HG03354 (cell line): ENCODE measurements around the gene ADAMTS2.

Source experiments
- ATAC-seq: cut with Tn5 transposase; IDR thresholded peaks from one replicate; pipeline ENCODE4 v1.9.1; 2021; ENCODE audit warnings: mild to moderate bottlenecking; ENCODE audit not compliant: unreplicated experiment, poor library complexity, severe bottlenecking

Gene ADAMTS2

GRCh38 chr5:179271821-179272325 lies 73.4 kb downstream of the ADAMTS2 start:
- no peak for ATAC-seq

DNA sequence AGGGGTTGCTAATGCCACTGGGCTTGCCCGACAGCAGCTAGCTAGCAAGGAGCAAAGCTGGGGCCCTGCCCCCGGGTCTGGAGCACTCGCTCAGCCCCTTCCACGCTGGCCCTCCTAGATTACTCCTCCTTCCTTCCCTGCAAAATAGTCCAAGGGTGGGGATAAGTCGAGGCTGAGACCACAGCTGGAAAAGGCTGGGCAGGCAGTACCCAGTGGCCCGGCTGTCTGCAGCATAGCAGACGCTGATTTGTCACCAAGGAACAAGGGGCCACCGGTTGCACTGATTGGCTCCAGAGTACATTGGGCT lies 73.9 kb downstream of the ADAMTS2 start:
- ATAC-seq: no peak

GRCh38 chr5:179270581-179271427 lies 74.5 kb downstream of the ADAMTS2 start:
- no peak for ATAC-seq

GRCh38 chr5:179269781-179270543 lies 75.3 kb downstream of the ADAMTS2 start:
- ATAC-seq: no peak

- ATAC-seq: no peak
Observed at GRCh38 chr5:179268966-179269693, 76.1 kb downstream of the ADAMTS2 start.

DNA sequence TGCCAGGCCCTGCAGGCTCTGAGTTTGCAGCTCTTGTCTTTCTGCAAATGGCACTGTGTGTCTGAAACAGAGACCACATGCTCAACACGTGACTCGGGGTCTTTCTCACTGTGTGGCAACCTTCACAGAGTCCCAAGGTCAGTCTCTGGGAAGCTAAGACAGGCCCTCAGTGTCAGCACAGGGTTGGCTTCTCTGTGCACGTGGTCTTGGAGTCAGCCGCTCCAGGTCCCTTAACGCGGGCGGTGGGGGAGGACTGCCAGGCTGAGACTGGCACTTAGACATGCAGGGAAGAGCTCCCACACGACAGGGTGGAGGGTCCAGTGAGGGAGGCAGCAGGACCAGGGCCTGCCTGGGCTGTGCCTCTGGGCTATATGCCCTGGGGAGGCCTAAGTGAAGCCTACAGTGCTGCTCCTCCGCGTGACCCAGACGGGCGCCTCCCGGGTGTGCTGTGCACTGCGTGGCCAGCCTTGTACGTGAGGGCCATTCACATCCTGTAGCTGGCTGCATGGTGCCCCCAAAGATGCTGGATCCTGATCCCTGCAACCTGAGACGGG lies 76.8 kb downstream of the ADAMTS2 start:
- no peak for ATAC-seq

DNA sequence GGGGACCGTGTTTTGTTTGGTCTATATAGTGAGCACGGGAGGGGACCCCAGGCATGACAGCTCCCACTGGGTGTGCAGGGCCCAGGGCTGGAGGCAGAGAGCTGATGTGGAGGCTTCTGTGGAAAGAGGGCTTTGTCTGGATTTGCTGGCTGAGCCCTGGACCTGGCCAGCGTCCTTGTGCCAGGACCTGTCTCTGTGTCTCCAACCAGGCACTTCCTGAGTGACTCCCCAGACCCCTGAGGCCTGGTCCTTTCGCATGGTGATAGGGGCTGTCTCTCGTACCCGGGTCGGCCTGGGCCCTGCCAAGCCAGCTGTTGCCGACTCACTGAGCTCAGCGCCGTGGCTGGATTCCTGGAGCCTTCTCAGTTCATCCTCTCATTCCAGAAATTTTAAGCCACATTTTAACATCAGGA lies 77.6 kb downstream of the ADAMTS2 start:
- no peak for ATAC-seq

GRCh38 chr5:179267071-179267670 lies 78.1 kb downstream of the ADAMTS2 start:
- ATAC-seq: no peak

DNA sequence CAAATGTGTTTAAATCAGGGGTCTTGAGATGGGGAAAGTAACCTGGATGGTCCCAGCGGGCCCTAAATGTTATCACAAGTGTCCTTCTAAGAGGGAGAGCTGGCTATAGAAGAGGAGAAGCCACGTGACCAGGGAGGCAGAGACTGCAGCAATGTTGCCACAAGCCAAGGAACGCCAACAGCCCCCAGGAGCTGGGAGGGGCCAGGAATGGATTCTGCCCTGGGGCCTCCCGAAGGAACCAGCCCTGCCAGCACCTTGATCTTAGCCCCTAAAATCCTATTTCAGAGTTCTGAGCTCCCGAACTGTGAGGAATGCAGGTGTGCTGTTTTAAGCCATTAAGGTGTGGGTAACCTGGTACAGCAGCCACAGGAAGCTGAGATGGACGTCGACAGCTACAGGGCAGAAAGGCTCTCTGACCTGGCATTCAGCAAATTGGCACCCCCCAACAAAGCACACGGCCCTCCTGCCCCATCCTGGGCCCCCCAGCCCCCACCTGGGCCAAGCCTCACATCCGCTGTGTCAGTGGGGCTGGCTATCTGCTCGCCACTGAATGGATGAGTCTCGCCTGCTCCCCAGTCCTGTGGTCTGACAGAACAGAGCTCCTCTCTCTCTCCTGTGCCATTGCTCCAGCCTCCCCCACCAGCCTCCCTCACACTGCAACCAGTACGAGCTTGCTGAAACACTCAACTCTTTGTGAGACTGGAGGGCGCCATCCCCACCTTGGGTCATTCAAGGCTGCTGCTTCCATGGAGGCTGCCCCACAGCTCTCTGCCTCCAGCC lies 78.8 kb downstream of the ADAMTS2 start:
- ATAC-seq: no peak

DNA sequence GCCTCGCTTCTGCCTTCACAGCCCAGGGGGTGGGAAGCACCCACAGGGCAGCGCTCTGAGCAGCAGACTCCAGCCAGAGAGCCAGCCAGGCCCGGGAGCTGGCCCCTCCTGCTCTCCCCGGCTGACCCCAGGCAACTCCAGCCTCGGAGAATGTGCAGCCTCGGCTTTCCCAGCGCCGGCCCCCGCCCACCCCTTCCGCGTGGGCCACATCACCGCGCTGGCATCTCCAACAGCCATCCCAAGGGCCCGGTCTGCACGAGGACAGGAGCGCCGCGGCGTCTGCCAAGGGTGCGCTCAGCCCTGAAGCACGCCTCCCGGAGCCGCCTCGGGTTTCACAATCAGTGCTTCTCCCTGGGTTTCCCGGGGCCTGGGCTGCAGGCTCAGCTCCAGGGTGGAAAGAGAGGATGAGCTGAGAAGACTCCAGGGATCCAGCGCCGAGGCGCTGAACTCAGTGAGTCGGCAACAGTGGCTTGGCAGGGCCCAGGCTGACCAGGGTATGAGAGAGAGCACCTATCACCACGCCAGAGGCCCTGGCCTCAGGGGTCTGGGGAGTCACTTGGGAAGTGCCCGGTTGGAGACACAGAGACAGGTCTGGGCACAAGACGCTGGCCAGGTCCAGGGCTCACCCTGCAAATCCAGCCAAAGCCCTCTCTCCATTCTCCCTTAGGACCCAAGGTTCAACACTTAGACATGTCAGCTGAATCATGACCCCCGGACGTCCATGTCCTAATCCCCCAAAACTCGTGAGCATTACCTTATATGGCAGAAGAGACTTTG lies 79.6 kb downstream of the ADAMTS2 start:
- no peak for ATAC-seq

DNA sequence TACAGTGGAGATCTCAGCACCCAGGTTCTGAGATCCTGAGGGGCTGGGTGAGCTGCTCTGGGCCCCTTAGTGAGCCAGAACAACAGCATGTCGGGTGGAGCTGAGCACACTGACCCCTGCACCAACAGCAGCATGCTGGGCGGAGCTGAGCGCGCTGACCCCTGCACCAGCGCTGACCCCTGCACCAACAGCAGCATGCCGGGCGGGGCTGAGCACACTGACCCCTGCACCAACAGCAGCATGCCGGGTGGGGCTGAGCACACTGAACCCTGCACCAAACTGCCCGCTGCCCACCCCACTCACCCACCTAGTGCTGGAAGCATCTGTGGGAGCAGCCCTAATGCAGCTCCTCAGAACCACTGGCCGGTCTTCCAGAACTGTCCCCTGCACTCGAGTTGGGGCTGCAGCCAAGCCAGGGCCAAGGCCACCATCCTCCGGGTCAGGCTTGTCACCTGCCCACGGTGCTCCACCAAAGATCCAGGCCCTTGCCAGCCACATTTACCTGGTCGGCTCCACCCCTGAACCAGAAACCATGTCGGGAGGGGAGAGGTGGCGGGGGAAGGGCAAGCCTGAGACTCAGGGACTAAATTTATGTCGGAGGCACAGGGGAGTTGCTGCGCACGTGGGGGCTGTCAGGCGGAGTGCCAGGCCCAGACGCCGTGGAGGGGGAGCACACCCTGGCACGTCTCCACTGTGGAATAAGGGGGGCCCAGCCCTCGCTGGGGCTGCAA lies 80.3 kb downstream of the ADAMTS2 start:
- no peak for ATAC-seq

DNA sequence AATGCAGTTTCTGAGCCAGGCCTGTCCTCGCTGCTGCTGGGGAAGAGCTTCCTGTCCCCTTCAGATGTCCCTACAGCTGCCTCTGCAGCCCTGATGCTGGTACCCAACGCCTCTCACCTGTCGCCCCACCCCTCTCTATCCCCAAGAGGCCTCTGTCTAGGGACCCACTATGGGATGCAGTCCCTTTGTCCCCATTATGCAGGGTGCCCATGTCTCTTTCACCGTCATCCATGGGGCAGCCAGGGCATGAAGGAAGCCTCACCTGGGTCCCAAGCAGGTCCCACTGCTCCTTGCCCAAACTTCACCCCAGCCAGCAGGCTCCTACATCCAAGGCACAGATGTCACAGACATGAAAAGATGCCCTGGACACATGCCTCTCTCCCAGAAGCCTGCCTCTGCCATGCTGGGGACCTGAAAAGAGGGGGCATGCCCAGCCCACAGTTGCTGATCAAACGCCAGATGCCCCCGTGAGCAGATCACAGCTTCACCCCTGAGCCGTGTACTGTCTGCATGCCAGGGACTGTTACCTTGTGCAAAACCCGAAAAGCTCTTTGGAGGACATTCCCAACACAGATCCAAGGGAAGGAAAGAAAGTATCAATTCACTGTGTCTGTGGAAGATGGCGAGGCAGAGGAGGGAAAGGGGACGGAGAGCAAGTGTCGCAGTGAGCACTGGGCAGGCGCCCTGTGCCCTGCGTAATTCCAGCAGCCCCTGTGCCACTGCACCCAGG lies 81.0 kb downstream of the ADAMTS2 start:
- ATAC-seq: no peak

DNA sequence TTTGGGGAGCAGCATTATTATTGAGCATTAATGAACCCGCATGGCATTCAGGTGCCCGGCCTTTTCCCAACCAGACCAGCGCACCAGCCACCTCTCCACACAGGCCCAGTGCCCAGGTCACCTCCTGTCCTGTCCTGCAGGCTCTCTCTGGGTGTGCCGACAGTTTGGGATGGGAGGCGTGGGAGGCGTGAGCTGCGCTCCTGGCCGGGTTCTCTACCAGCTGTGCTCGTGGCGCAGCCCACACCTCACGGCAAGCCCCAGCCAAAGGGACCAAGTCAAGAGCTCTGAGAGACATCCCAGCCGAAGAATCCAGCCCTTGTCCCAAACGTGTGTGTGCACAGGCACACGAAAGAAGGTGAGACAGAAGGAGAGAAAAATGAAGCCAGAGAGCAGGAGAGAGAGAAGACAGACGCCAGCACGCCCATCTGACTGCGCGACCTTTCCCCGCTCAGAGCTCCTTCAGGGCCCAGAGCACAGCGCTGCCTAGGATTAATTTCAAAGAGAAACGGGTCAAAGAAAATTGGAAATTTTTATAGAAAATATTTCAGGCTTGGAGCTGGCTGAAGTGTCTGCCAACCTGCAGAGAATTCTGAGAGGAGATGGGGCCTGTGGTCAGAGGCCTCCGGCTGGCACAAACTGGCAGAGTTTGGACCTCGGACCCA lies 81.7 kb downstream of the ADAMTS2 start:
- no peak for ATAC-seq

DNA sequence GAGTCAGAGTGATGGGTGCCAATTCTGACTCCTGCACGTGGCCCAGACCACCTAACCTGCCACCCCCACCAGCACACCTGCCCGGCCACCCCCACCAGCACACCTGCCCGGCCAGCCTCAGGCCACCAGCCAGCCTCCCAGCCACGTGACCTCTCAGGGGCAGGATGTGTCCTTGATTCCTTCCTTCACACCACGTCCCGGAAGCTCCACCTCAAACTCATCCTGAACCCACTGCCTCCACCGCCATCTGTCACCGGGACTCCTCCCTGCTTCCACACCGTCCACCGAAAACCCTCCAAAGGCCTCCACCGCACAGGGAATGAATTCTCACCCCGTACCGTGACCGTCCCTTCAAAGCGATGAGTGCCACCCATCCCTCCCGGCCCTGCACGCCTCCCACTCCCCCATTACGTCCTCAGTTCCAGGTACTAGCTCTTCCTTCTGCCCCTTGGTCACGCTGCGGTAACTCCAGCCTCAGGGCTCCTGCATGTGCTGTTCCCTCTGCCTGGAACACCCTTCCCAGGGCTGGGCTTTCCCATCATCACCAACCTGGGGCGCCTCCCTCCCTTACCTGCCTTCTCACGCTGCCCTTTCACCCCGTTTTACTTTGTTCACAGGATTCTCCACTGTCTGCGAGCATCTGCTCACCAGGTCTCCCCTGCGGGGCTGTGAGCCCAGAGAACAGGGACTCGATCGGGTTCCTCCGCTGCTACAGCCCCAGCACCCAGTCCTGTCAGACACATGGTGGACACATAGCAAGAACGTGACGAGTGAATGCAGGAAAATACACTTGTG lies 82.9 kb downstream of the ADAMTS2 start:
- ATAC-seq: no peak

DNA sequence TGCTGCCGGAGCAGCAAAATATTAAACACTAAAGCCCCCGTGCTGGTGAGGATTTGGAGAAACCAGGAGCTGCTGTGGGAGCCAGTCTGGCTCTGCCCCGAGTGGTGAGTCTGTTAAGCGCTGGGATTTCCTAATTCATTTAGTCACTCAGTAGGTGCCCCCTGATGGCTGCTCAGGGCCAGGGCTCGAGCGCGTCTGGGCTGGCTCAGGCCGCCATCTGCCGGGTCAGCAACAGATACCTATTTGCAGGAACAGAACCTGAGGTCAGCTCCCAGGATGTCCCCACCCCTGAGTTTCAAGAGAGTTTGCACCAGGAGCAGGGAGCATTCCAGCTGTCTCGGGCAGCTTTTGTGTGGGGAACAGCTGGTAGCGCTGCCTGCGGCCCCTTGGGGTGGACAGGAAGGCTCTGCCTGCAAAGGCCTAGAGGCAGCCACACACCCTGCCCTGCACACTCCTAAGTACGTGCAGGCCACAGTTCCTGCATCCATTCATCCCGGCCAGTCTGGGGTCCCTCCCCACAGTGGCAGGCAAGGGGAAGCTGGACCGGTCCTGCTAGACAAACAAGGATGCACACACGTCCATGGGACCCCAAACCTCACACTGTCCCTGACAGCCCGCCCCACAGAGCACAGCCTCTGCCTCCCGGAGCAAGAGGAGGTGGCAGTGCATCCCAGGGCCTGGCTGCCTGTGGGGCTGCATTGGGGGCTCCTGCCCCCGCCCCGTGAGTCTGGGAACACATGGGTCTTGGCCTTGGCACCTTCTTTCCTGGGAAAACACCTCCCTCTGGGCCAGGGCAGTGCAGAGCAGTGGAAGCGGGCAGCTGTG lies 83.7 kb downstream of the ADAMTS2 start:
- no peak for ATAC-seq
